ENCODE data around the gene RASL11A.
"Not testable (repeated sequence)": the region's sequence is repeated elsewhere in the genome, so short reads cannot be mapped to it uniquely, and the experiment has no call there.

The RASL11A gene

DNA sequence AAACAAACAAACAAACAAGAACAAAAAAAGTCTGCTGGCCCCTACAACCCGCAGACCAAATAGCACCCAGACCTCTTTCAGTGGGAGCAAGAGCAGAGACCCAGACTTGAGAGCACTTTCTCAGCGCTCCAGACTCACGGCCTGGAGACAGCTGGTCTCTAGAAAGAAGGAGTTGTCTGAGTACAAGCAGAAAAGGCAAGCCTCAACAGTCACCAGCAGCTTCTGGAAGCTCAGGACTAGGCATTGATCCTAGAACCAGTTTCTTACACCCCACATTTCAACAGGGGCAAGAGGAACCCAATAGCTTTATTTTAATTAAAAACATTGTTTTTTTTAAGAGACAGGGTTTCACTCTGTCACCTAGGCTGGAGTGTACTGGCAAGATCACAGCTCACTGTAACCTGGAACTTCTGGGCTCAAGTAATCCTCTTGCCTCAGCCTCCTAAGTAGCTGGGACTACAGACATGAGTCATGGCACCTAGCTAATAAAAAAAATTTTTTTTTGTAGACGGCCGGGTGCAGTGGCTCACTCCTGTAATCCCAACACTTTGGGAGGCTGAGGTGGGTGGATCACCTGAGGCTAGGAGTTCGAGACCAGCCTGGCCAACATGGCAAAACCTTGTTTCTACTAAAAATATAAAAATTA is 30.4 kb downstream of the RASL11A start:
- no peak for FAIRE-seq

GRCh38 chr13:27302643-27303262 is 32.1 kb downstream of the RASL11A start:
- FAIRE-seq, result peak; percentile 99

- no peak for FAIRE-seq
Observed at GRCh38 chr13:27304099-27304498, 33.5 kb downstream of the RASL11A start.

DNA sequence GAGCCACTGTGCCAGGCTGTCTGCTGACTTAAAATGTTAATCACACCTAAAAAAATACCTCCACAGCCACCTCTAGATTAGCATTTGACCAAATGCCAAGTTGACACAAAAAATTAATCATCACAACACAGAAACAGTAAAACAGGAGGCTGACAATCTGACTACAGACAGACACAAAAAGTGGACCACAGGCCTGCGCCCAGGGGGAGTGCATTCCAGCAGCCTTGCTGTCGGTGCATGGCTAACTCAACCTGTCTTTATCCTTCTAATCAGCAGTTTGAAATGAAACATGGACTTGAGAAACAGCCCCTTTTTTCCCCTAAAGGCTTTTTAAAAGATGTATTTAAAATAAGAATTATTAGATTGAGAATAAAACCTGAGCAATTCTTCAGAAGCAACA is 34.0 kb downstream of the RASL11A start:
- FAIRE-seq, result no peak

- no peak for FAIRE-seq
Observed at GRCh38 chr13:27306364-27306763, 35.7 kb downstream of the RASL11A start.

DNA sequence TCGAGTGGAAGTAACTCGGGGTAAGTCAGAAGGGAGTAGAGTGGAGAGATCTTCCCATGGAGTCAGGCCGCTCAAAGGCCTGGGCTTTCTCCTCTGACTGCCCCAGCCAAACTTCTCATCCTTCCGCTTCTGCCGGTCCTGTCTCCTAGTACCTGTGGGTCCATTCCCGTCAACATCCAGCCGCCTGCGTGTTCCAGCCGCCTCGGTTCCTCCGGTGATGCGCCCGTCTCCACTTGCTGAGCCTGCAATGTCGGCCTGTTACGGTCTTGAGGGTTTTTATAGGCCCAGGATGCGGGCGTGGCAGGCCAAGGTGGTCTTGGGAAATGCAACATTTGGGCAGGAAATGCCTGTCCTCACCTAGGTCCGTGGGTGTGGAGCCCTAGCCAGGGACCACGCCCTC is 38.3 kb downstream of the RASL11A start:
- no peak for FAIRE-seq

DNA sequence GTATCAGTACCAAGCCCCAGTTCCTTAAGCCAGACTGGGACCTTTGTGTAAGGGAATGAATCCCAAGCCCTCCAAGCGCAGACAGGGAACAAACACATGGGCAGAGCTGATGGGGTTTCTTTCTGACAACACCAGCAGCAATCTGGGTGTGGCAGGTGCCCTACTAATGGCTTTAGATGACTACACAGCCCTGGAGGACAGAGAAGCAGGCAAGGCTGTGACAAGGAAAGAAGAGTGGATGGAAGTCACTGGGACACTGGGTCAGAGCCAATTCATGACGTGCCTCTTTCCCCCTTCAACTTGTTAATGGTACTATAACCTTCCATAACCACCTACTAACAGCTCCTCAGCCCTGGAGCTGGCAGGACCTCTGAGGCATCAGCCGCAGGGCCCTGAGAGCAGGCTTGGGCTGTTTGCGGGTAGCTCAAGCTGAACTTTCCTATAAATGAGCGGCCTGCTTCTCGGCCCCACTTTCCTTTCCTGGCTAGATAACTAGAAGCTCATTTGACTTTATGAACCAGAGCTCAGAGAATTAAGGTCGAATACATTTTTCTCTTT is 38.9 kb downstream of the RASL11A start:
- no peak for FAIRE-seq

- no peak for FAIRE-seq
Observed at GRCh38 chr13:27309967-27310598, 39.5 kb downstream of the RASL11A start.

- no peak for FAIRE-seq
Observed at GRCh38 chr13:27310946-27311345, 40.3 kb downstream of the RASL11A start.

DNA sequence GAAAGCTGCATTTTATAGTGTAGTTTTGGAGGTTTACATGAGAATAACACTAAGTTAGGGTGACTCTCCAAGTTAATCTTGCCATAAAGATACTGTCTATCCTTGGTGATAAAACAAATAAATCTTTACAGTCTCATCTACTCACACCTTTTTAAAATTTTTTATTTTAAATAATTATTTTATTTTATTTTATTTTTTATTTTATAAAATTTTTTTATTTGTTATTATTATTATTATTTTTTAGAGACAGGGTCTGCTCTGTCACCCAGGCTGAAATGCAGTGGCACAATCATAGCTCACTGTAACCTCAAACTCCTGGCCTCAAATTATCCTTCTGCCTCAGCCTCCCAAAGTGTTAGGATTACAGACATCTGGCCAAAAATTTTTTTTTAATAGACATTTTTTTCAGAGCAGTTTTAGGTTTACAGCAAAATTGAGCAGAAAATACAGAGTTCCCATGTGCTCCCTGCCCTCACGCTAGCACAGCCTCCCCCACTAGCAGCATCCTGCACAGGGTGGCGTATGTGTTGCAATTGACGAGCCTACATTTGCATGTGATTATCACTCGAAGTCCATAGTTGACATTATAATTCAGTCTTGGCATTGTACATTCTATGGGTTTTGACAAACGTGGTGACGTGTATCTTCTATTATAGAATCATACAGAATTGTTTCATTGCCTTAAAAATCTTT is 41.0 kb downstream of the RASL11A start:
- no peak for FAIRE-seq

DNA sequence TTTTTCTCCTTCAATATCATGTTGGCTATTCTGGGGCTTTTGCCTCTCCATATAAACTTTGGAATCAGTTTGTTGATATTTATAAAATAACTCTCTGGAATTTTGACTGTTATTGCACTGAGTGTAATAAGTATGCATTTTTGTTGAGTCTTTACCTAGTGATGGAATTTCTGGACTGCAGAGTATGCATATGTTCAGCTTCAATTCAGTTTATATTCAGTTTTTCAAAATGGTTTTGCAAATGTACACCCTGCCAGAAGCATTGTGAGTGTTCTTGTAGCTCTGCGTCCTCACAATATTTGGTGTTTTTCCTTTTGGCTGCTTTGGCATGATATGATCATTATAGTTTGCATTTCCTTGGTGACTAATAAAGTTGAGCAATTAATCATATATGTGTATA is 43.1 kb downstream of the RASL11A start:
- no peak for FAIRE-seq

DNA sequence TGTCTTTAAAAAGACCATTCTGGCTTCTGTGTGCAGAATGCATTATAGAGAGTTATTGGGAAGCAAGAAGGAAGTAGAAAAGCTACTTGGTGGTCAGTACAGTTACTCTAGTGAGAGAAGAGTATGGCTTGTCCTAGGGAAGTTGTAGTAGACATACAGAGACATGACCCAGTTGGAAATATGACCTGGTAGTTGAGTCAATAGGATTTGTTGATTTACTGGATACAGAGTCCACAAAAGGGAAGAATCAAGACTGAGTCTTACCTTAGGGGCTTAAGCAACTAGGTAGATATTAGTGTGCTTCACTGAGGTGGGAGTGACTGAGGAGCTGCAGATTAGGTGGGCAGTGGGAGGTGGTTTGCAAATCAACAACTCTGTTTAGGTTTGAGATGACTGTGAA is 48.8 kb downstream of the RASL11A start:
- FAIRE-seq, result no peak

DNA sequence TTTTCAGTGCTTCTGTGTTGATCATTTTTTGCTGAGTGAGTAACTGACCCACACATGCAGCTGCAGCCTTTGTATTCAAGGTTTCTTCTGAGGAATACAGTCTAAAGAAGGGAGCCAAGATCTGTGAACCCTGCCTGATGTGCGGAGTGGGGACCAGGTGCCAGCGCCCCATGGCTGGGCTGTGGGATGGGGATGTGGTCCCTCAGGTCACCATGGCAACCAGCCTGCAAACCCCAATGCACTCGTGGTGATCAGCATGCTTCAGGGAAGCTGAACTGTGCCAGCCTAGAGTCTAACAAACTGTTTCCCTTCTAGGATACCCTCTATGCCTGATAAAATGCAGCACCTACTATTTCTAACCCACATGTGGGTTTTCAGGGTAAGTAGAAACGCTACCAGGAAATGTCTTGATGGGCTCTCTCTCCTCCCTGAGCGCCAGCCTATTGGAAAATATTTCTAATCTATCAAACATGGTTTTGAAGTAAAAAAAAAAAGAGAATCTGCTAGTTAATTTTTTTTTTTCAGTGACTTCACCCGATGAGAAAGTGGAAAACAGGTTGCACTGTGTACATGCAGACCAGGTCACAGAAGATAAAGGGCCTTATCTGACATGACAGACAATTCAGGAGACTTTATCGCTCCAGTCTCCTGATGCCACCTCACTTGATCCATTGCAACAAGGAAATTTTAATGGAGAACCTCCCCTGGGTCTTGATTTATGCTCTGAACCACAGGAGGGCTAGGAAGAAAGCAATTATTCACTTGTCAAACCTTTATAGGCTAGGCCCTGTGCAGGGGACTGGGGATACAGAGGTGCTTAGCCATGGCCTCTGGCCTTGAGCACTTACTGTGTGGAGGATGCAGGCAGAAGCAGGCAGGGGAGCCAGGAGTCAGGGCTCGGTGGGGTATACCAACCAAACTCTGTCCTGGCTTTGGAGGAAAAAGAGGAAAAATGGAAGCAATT is 51.1 kb downstream of the RASL11A start:
- FAIRE-seq, result no peak

GRCh38 chr13:27322443-27322842 is 51.8 kb downstream of the RASL11A start:
- not testable (repeated sequence) for FAIRE-seq

Measured in endometrium (tissue), 2 donors.